HG03460 (cell line): ENCODE results near the gene MRPL27.

Experiments
- ATAC-seq: cut with Tn5 transposase; IDR thresholded peaks from one replicate; pipeline ENCODE4 v1.9.1; 2021; ENCODE audit not compliant: unreplicated experiment

Gene MRPL27

GRCh38 chr17:50360486-50361115 is 12.4 kb downstream of the MRPL27 start:
- ATAC-seq = no peak

GRCh38 chr17:50359998-50360461 is 13.0 kb downstream of the MRPL27 start:
- ATAC-seq = no peak

- ATAC-seq = no peak
These were observed 13.8 kb downstream of the MRPL27 start for GRCh38 chr17:50359005-50359699.

- no peak for ATAC-seq
These were observed 14.8 kb downstream of the MRPL27 start for GRCh38 chr17:50358177-50358576.

- no peak for ATAC-seq
These were observed 16.0 kb downstream of the MRPL27 start for GRCh38 chr17:50356892-50357510.

GRCh38 chr17:50356418-50356817 is 16.6 kb downstream of the MRPL27 start:
- ATAC-seq = no peak

- ATAC-seq = no peak
These were observed 17.2 kb downstream of the MRPL27 start for GRCh38 chr17:50355701-50356341.

GRCh38 chr17:50355336-50355700 is 17.7 kb downstream of the MRPL27 start:
- no peak for ATAC-seq

- no peak for ATAC-seq
These were observed 18.2 kb downstream of the MRPL27 start for GRCh38 chr17:50354776-50355175.

- ATAC-seq = no peak
These were observed 18.8 kb downstream of the MRPL27 start for GRCh38 chr17:50354198-50354597.

- no peak for ATAC-seq
These were observed 19.3 kb downstream of the MRPL27 start for GRCh38 chr17:50353600-50354195.

- no peak for ATAC-seq
These were observed 20.0 kb downstream of the MRPL27 start for GRCh38 chr17:50352693-50353599.

- no peak for ATAC-seq
These were observed 20.8 kb downstream of the MRPL27 start for GRCh38 chr17:50352072-50352692.

GRCh38 chr17:50350733-50351132 is 22.3 kb downstream of the MRPL27 start:
- ATAC-seq = no peak

- ATAC-seq = no peak
These were observed 23.8 kb downstream of the MRPL27 start for GRCh38 chr17:50349243-50349600.

GRCh38 chr17:50348522-50349242 is 24.3 kb downstream of the MRPL27 start:
- no peak for ATAC-seq

GRCh38 chr17:50347894-50348291 is 25.1 kb downstream of the MRPL27 start:
- ATAC-seq = no peak

GRCh38 chr17:50347117-50347893 is 25.7 kb downstream of the MRPL27 start:
- no peak for ATAC-seq
